HepG2 (cell line): Measurements from ENCODE around the gene TCOF1. TPM values are rescaled to one million over a fixed set of nuclear protein-coding genes. Genes with fewer than 3 reads are reported as not detected.

Experiments
- BATF2 ChIP-seq: sonication (generic); formaldehyde crosslinking; IDR thresholded peaks from 2 replicates; pipeline ENCODE4 v1.8.0; 2022; ENCODE audit warnings: mild to moderate bottlenecking, missing genetic modification reagents, moderate library complexity
- ERF ChIP-seq: IDR thresholded peaks from 2 replicates; pipeline ENCODE4 v1.6.1; 2018; ENCODE audit warnings: missing biosample characterization, missing genetic modification reagents
- FOSL2 ChIP-seq: sonication (generic); formaldehyde crosslinking; IDR thresholded peaks from 2 replicates; pipeline ENCODE4 v1.4.0; 2020; ENCODE audit warnings: missing genetic modification reagents
- GABPB1 ChIP-seq: IDR thresholded peaks from 2 replicates; pipeline ENCODE4 v1.6.1; 2016; ENCODE audit warnings: mild to moderate bottlenecking, missing genetic modification reagents, moderate library complexity, missing compliant biosample characterization
- GLMP ChIP-seq: sonication (generic); formaldehyde crosslinking; IDR thresholded peaks from 2 replicates; pipeline ENCODE4 v1.9.0; 2021; ENCODE audit warnings: missing genetic modification reagents, mild to moderate bottlenecking, borderline replicate concordance
- HMGXB4 ChIP-seq, 2 experiments: sonication (generic) in 1 of 2; formaldehyde crosslinking in 1 of 2; IDR thresholded peaks; 2 replicates each; pipeline versions ENCODE4 v1.4.0 to v1.6.1; 2018 to 2020; ENCODE audit warnings: missing genetic modification reagents in 2 of 2, borderline replicate concordance in 1 of 2, low read depth in 1 of 2, mild to moderate bottlenecking in 1 of 2, missing biosample characterization in 1 of 2
- ISX ChIP-seq: sonication (generic); formaldehyde crosslinking; conservative IDR thresholded peaks from 2 replicates; pipeline ENCODE4 v1.5.0; 2020; ENCODE audit warnings: missing genetic modification reagents
- KIAA2018 ChIP-seq: sonication (generic); formaldehyde crosslinking; IDR thresholded peaks from 2 replicates; pipeline ENCODE4 v1.5.0; 2020; ENCODE audit warnings: mild to moderate bottlenecking, missing genetic modification reagents, borderline replicate concordance
- MIER3 ChIP-seq: IDR thresholded peaks from 2 replicates; pipeline ENCODE4 v1.6.1; 2016; ENCODE audit warnings: missing compliant biosample characterization, borderline replicate concordance
- SP2 ChIP-seq: sonication (generic); formaldehyde crosslinking; IDR thresholded peaks from 2 replicates; pipeline ENCODE4 v1.5.1; 2020; ENCODE audit warnings: mild to moderate bottlenecking, missing genetic modification reagents
- STAG1 ChIP-seq: sonication (generic); formaldehyde crosslinking; IDR thresholded peaks from 2 replicates; pipeline ENCODE4 v1.4.0; 2020; ENCODE audit warnings: missing genetic modification reagents
- ZBTB37 ChIP-seq: sonication (generic); formaldehyde crosslinking; IDR thresholded peaks from 2 replicates; pipeline ENCODE4 v1.4.0; 2020; ENCODE audit warnings: mild to moderate bottlenecking, missing genetic modification reagents
- ZFY ChIP-seq: sonication (generic); formaldehyde crosslinking; IDR thresholded peaks from 2 replicates; pipeline ENCODE4 v1.4.0; 2020; ENCODE audit warnings: missing genetic modification reagents
- ZNF124 ChIP-seq: sonication (generic); formaldehyde crosslinking; IDR thresholded peaks from 2 replicates; pipeline ENCODE4 v1.4.0; 2020; ENCODE audit warnings: missing genetic modification reagents
- ZNF143 ChIP-seq: sonication (generic); formaldehyde crosslinking; IDR thresholded peaks from 2 replicates; pipeline ENCODE4 v1.4.0; 2020; ENCODE audit warnings: missing genetic modification reagents
- ZNF430 ChIP-seq: sonication (generic); formaldehyde crosslinking; IDR thresholded peaks from 2 replicates; pipeline ENCODE4 v1.9.0; 2021; ENCODE audit warnings: mild to moderate bottlenecking, missing genetic modification reagents
- ZNF7 ChIP-seq: IDR thresholded peaks from 2 replicates; pipeline ENCODE4 v1.6.1; 2016; ENCODE audit warnings: missing biosample characterization, missing genetic modification reagents
- polyA plus RNA-seq, 8 experiments: library from polyadenylated mRNA; depleted of rRNA in 3 of 8; stranded (reverse) in 7 of 8; unstranded in 1 of 8; fragments of >200 nt; fragmentation: Illumina TruSeq in 4 of 8; extraction: Trizol in 4 of 8; gene quantifications; 2 replicates each; pipeline versions ENCODE4 v1.2.1 to v1.2.3, GENCODE V29; 2011 to 2016; ENCODE audit warnings: low read depth in 4 of 8, missing spikeins in 1 of 8, mixed read lengths in 1 of 8; ENCODE audit not compliant: insufficient read depth in 1 of 8
- total RNA-seq, 5 experiments: library from RNA; depleted of rRNA; stranded (reverse); fragments of >200 nt; fragmentation: Illumina TruSeq; extraction: Trizol; gene quantifications; 2 replicates each; pipeline ENCODE4 v1.2.3, GENCODE V29; 2016; ENCODE audit warnings: low read depth in 1 of 5

The TCOF1 gene
- total and polyA plus RNA-seq, 2 of the 13 experiments (the other 11 are each of a cell fraction or from before 2014, with no cell fraction given) = 10.1 to 41.6 TPM

- TF ChIP-seq KIAA2018 (CRISPR knock-in tag) = no peak
- no peak for TF ChIP-seq ERF (CRISPR knock-in tag)
- no peak for TF ChIP-seq ZNF124 (CRISPR knock-in tag)
- 0 out of 4 replicates have a peak, but pooled peaks of 1 of the 2 experiments have one; percentile 37 for TF ChIP-seq HMGXB4 (CRISPR knock-in tag; IDR thresholded peaks at IDR 0.05; ENCODE audit: borderline replicate concordance in 1 of 2, low read depth in 1 of 2)
- no peak for TF ChIP-seq SP2
- TF ChIP-seq ZFY (CRISPR knock-in tag) = no peak
- peak; percentile 41; the same call in 1 of the 2 replicates for TF ChIP-seq GABPB1 (CRISPR knock-in tag)
- TF ChIP-seq ZBTB37 = no peak
- no peak for TF ChIP-seq BATF2 (CRISPR knock-in tag)
- TF ChIP-seq GLMP (CRISPR knock-in tag) = no peak
- peak; percentile 93 for TF ChIP-seq STAG1 (CRISPR knock-in tag)
- TF ChIP-seq ZNF143 (CRISPR knock-in tag) = no peak
- TF ChIP-seq ZNF430 = no peak
- TF ChIP-seq ISX (CRISPR knock-in tag) = no peak
- TF ChIP-seq ZNF7 (CRISPR knock-in tag) = no peak
- no peak for TF ChIP-seq MIER3 (CRISPR knock-in tag)
- peak; percentile 28; the same call in 1 of the 2 replicates for TF ChIP-seq FOSL2 (CRISPR knock-in tag)
Measured at GRCh38 chr5:150436141-150436680, 78.7 kb downstream of the TCOF1 start (continued).
